ENCODE data around the gene SAMHD1.
"Not testable (repeated sequence)": the region's sequence is repeated elsewhere in the genome, so short reads cannot be mapped to it uniquely, and the experiment has no call there.

The SAMHD1 gene

GRCh38 chr20:36850759-36851158 is 100.7 kb downstream of the SAMHD1 start:
- no peak for DNase-seq

- no peak for DNase-seq
These were observed 102.0 kb downstream of the SAMHD1 start for GRCh38 chr20:36849333-36850065.

- no peak for DNase-seq
These were observed 102.8 kb downstream of the SAMHD1 start for GRCh38 chr20:36848677-36849076.

- no peak for DNase-seq
These were observed 103.3 kb downstream of the SAMHD1 start for GRCh38 chr20:36848078-36848660.

GRCh38 chr20:36847710-36848040 is 103.8 kb downstream of the SAMHD1 start:
- DNase-seq: no peak

- no peak for DNase-seq
These were observed 104.3 kb downstream of the SAMHD1 start for GRCh38 chr20:36847009-36847709.

- DNase-seq: no peak
These were observed 106.1 kb downstream of the SAMHD1 start for GRCh38 chr20:36845288-36845971.

GRCh38 chr20:36841030-36841429 is 110.5 kb downstream of the SAMHD1 start:
- not testable (repeated sequence) for DNase-seq
